HG03457 (cell line): Measurements from ENCODE around the gene TASL.
"Not testable (repeated sequence)": the region's sequence is repeated elsewhere in the genome, so short reads cannot be mapped to it uniquely, and the experiment has no call there.

Experiments used
- ATAC-seq: cut with Tn5 transposase; IDR thresholded peaks from one replicate; pipeline ENCODE4 v1.9.1; 2021; ENCODE audit warnings: moderate number of reproducible peaks; ENCODE audit not compliant: unreplicated experiment

Gene TASL

DNA sequence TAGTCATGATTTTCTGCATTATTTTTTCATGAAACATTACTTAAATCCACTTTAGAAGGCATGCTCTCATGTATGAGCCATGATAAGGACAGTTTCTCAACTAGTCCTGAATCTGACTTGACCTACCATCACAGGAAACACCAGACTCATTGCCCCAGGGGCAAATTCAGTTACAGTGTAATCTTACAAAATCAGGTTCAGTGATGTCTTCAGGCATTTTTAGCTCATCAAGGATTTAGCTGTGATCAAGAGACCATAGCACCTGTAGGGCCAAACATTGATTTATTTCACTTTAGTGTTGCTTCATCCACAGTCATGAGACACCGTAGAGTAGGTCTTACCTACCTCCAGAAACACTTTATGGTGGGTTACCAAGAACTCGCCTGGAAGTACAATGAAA, 3.1 kb upstream of the TASL start:
- no peak for ATAC-seq

GRCh38 chrX:30576881-30577280, 685 bp downstream of the TASL start:
- ATAC-seq = no peak

DNA sequence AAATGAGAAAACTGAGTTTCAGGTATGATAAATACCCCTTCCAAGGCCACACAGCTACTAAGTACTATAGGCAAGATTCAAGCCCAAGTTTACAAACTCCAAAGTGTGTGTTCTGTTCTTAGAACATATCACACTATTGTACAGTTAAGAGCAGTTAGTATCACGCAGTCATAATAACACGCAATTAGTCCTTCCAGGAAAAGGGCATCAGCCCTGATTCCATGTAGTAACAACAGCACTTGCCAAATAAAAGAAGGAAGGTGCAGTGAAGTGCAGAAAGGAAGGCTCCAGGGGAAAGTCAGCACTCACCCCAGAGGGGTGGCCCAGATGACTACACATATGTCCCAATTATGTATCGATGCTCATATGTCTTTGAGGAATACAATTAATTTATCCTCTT, 4.4 kb downstream of the TASL start:
- ATAC-seq = no peak

- no peak for ATAC-seq
These were observed 4.9 kb downstream of the TASL start for GRCh38 chrX:30572678-30573077.

- no peak for ATAC-seq
These were observed 5.6 kb downstream of the TASL start for GRCh38 chrX:30572004-30572403.

DNA sequence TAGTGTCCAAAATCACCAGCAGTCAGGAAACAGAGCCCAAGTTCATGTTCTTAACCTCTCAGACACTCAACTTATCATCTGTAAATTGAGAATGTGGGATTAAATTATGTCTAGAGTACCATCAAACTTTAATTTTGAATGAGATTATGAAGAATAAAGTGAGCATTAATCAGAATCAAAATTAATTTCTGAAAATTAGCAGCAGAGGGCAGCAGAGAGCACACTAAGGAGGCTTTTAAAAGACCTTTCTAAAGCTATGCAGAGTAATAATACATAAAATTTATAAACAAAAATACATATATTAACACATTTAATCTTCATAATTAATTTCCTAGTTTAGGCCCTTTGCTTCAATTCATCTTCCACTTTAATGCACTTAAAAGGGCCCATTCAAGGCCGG, 7.1 kb downstream of the TASL start:
- no peak for ATAC-seq

- ATAC-seq = peak; percentile 74
These were observed 9.4 kb downstream of the TASL start for GRCh38 chrX:30568136-30568535.

- ATAC-seq = not testable (repeated sequence)
These were observed 14.5 kb downstream of the TASL start for GRCh38 chrX:30563070-30563469.

- ATAC-seq = no peak
These were observed 16.4 kb downstream of the TASL start for GRCh38 chrX:30561191-30561590.

- ATAC-seq = no peak
These were observed 39.3 kb downstream of the TASL start for GRCh38 chrX:30538271-30538670.

DNA sequence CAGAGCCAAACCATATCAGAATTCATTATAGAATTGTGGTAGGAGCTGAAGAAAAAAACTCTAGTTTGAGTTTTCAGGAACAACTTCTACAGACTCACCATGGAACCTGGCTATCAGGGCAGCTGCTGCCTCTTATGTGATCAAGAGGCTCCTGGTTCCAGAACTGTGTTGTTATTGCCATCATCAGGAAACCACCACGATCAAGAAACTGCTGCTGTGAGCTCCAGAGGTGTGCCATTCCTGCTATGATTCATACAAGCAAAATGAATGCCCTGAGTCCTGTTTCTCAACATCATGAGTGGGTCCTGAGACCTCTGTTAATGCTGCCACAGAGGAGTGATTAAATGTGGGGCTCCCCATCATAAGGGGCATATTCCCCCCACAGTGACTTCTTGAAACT, 43.7 kb downstream of the TASL start:
- ATAC-seq = no peak

- no peak for ATAC-seq
These were observed 44.3 kb downstream of the TASL start for GRCh38 chrX:30533266-30533665.

DNA sequence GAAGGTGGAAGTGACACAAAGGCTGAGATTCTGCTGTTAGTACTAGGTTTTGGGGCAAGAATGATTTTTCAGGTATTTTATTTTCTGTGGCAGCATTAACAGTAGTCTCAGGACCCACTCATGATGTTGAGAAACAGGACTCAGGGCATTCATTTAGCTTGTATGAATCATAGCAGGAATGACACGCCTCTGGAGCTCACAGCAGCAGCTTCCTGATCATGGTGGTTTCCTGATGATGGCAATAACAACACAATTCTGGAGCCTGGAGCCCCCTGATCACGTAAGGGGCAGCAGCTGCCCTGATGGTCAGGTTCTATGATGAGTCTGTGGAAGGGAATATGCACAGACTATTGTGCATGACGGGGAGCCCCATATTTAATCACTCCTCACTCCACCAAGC, 47.0 kb downstream of the TASL start:
- ATAC-seq = no peak

GRCh38 chrX:30525732-30526131, 51.8 kb downstream of the TASL start:
- ATAC-seq = no peak

GRCh38 chrX:30521440-30522182, 56.0 kb downstream of the TASL start:
- no peak for ATAC-seq

GRCh38 chrX:30513284-30513683, 64.3 kb downstream of the TASL start:
- ATAC-seq = no peak
